WTC11 (cell line): Measurements from ENCODE around the gene MTOR. TPM values are rescaled to one million over a fixed set of nuclear protein-coding genes. Genes with fewer than 3 reads are reported as not detected.

Experiments used
- ATAC-seq: fragments of 200-7000 bp; cut with Tn5 transposase; 2 replicates; pipeline ENCODE4 v1.10.0; 2021; ENCODE audit warnings: mild to moderate bottlenecking, moderate library complexity
- CTCF ChIA-PET: fragments of 300-600 bp; sonication (Branson Sonifier 250); formaldehyde crosslinking; loops from one replicate; lab custom pipeline; 2021; ENCODE audit warnings: antibody characterized with exemption; lab: Charles Lee
- POLR2A ChIA-PET: fragments of 350-600 bp; sonication (Branson Sonifier 250); formaldehyde crosslinking; loops from one replicate; lab custom pipeline; 2021; ENCODE audit warnings: antibody characterized with exemption; lab: Charles Lee
- DNase-seq: peaks from one replicate; pipeline ENCODE4 v3.0.0; 2021; ENCODE audit warnings: low spot score
- H3K27ac Mint-ChIP-seq: 2 replicates; pipeline ENCODE4 v1.8.0; 2021; ENCODE audit warnings: mixed read lengths
- H3K27me3 Mint-ChIP-seq: 2 replicates; pipeline ENCODE4 v1.8.0; 2021; ENCODE audit warnings: low read depth, mild to moderate bottlenecking, moderate library complexity, mixed read lengths
- H3K36me3 Mint-ChIP-seq: 2 replicates; pipeline ENCODE4 v1.8.0; 2021; ENCODE audit warnings: mixed read lengths
- H3K4me1 Mint-ChIP-seq: 2 replicates; pipeline ENCODE4 v1.8.0; 2022; ENCODE audit warnings: mixed read lengths
- H3K4me3 Mint-ChIP-seq: 2 replicates; pipeline ENCODE4 v1.8.0; 2021; ENCODE audit warnings: mild to moderate bottlenecking, moderate library complexity, mixed read lengths
- H3K9me3 Mint-ChIP-seq: 2 replicates; pipeline ENCODE4 v1.8.0; 2021; ENCODE audit warnings: mixed read lengths
- ATF1 ChIP-seq: sonication (generic); formaldehyde crosslinking; IDR thresholded peaks from 2 replicates; pipeline ENCODE4 v1.8.1; 2023; ENCODE audit warnings: mild to moderate bottlenecking, moderate library complexity, missing genetic modification reagents
- CREM ChIP-seq: sonication (generic); formaldehyde crosslinking; IDR thresholded peaks from 2 replicates; pipeline ENCODE4 v1.8.1; 2022; ENCODE audit warnings: mild to moderate bottlenecking, missing genetic modification reagents, moderate library complexity
- GABPB1 ChIP-seq: sonication (generic); formaldehyde crosslinking; IDR thresholded peaks from 2 replicates; pipeline ENCODE4 v1.8.1; 2023; ENCODE audit warnings: mild to moderate bottlenecking, missing genetic modification reagents
- JUN ChIP-seq: sonication (generic); formaldehyde crosslinking; IDR thresholded peaks from 2 replicates; pipeline ENCODE4 v1.8.0; 2023; ENCODE audit warnings: mild to moderate bottlenecking, missing genetic modification reagents
- NR1H2 ChIP-seq: sonication (generic); formaldehyde crosslinking; IDR thresholded peaks from 2 replicates; pipeline ENCODE4 v1.9.0; 2021; ENCODE audit warnings: mild to moderate bottlenecking, moderate library complexity, missing genetic modification reagents
- NR2C2 ChIP-seq: sonication (generic); formaldehyde crosslinking; IDR thresholded peaks from 2 replicates; pipeline ENCODE4 v1.8.0; 2022; ENCODE audit warnings: mild to moderate bottlenecking, missing genetic modification reagents
- RORB ChIP-seq: fragments of 250-450 bp; sonication (Bioruptor Pico); IDR thresholded peaks from 2 replicates; pipeline ENCODE4 v1.9.0; 2021; ENCODE audit warnings: mild to moderate bottlenecking
- SMAD3 ChIP-seq: sonication (generic); formaldehyde crosslinking; IDR thresholded peaks from 2 replicates; pipeline ENCODE4 v1.8.0; 2022; ENCODE audit warnings: missing genetic modification reagents, mild to moderate bottlenecking, borderline replicate concordance
- SP1 ChIP-seq: sonication (generic); formaldehyde crosslinking; conservative IDR thresholded peaks from 2 replicates; pipeline ENCODE4 v1.8.1; 2022; ENCODE audit warnings: missing genetic modification reagents
- ZBTB21 ChIP-seq: sonication (generic); formaldehyde crosslinking; IDR thresholded peaks from 2 replicates; pipeline ENCODE4 v1.8.1; 2023; ENCODE audit warnings: mild to moderate bottlenecking, missing genetic modification reagents, borderline replicate concordance
- ZNF396 ChIP-seq: fragments of 250-450 bp; sonication (Bioruptor Pico); IDR thresholded peaks from 2 replicates; pipeline ENCODE4 v1.8.0; 2021; ENCODE audit warnings: mild to moderate bottlenecking, moderate library complexity, borderline replicate concordance
- ZNF416 ChIP-seq: fragments of 250-450 bp; sonication (Bioruptor Pico); IDR thresholded peaks from 2 replicates; pipeline ENCODE4 v1.9.0; 2021; ENCODE audit warnings: mild to moderate bottlenecking, inconsistent platforms
- total RNA-seq: library from RNA; stranded (reverse); gene quantifications from 3 replicates; pipeline ENCODE4 v1.2.3, GENCODE V29; 2021
- TF ChIP-seq, protein P1 (sequence below): fragments of 250-450 bp; sonication (Bioruptor Pico); IDR thresholded peaks from 2 replicates; pipeline ENCODE4 v1.8.0; 2021; ENCODE audit warnings: mild to moderate bottlenecking
- TF ChIP-seq, protein P2 (sequence below): sonication (generic); formaldehyde crosslinking; IDR thresholded peaks from 2 replicates; pipeline ENCODE4 v1.8.0; 2022; ENCODE audit warnings: mild to moderate bottlenecking, missing genetic modification reagents
- TF ChIP-seq, protein P3 (sequence below): sonication (generic); formaldehyde crosslinking; conservative IDR thresholded peaks from 2 replicates; pipeline ENCODE4 v1.8.1; 2022; ENCODE audit warnings: mild to moderate bottlenecking, missing genetic modification reagents
- TF ChIP-seq, protein P4 (sequence below): sonication (generic); formaldehyde crosslinking; IDR thresholded peaks from 2 replicates; pipeline ENCODE4 v1.8.1; 2022; ENCODE audit warnings: low read depth, mild to moderate bottlenecking, moderate library complexity, missing genetic modification reagents, borderline replicate concordance
- TF ChIP-seq, protein P5 (sequence below): sonication (generic); formaldehyde crosslinking; IDR thresholded peaks from 2 replicates; pipeline ENCODE4 v1.8.0; 2022; ENCODE audit warnings: mild to moderate bottlenecking, missing genetic modification reagents
- TF ChIP-seq, protein P6 (sequence below): fragments of 250-450 bp; sonication (Bioruptor Pico); conservative IDR thresholded peaks from 2 replicates; pipeline ENCODE4 v1.9.0; 2021; ENCODE audit warnings: mild to moderate bottlenecking
- TF ChIP-seq, protein P7 (sequence below): sonication (generic); formaldehyde crosslinking; IDR thresholded peaks from 2 replicates; pipeline ENCODE4 v1.8.1; 2022; ENCODE audit warnings: low read depth, missing genetic modification reagents, borderline replicate concordance

MTOR gene
- total RNA-seq, 1 experiment from 2014 or later: 65.0 TPM

DNA sequence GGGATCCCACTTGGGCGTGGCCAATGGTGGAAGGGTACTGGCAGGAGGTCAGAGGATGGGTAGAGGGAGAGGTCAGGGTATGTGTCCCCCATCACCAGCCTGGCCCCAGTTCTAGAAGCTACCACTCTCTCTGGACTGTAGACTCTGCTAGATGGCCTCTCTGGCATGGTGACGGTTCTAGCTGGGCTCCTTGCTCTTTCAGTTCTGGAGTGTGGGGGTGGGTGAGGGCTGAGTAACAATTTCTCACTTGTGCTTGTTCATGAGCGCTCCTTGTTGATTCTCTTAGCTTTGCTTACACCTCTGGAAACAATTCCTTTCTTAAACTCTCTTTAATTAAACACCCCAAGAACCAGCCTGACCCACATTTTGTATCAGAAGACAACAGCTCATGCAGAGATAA, 137.4 kb downstream of the MTOR start:
- POLR2A ChIA-PET: interaction anchor here (0.5 kb wide), 1 partner anchor 39 kb away, joined by 6 read pairs; no protein-coding TSS in a partner anchor
- Mint-ChIP-seq H3K27me3 (no peaks in the 10 kb centered on the region), H3K4me1 (no peaks in the 10 kb centered on the region), H3K9me3 (no peaks in the 10 kb centered on the region), H3K27ac (no peak overlapping the region), H3K36me3 (peaks cover 65% of the 10 kb centered on the region), H3K4me3 (no peak overlapping the region)
- ATAC-seq (no peak), DNase-seq (no peak)
- TF ChIP-seq GABPB1 (CRISPR knock-in tag) (no peak), NR2C2 (no peak), CREM (CRISPR knock-in tag) (no peak), ATF1 (CRISPR knock-in tag) (no peak), SP1 (CRISPR knock-in tag) (no peak), ZBTB21 (CRISPR knock-in tag) (no peak), ZNF416 (CRISPR knock-in tag) (no peak), SMAD3 (CRISPR knock-in tag) (no peak), RORB (CRISPR knock-in tag) (no peak), ZNF396 (CRISPR knock-in tag) (no peak), NR1H2 (CRISPR knock-in tag) (no peak), JUN (CRISPR knock-in tag) (no peak)
- TF ChIP-seq, protein P1, sequence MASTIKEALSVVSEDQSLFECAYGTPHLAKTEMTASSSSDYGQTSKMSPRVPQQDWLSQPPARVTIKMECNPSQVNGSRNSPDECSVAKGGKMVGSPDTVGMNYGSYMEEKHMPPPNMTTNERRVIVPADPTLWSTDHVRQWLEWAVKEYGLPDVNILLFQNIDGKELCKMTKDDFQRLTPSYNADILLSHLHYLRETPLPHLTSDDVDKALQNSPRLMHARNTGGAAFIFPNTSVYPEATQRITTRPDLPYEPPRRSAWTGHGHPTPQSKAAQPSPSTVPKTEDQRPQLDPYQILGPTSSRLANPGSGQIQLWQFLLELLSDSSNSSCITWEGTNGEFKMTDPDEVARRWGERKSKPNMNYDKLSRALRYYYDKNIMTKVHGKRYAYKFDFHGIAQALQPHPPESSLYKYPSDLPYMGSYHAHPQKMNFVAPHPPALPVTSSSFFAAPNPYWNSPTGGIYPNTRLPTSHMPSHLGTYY: no peak
- TF ChIP-seq, protein P2, sequence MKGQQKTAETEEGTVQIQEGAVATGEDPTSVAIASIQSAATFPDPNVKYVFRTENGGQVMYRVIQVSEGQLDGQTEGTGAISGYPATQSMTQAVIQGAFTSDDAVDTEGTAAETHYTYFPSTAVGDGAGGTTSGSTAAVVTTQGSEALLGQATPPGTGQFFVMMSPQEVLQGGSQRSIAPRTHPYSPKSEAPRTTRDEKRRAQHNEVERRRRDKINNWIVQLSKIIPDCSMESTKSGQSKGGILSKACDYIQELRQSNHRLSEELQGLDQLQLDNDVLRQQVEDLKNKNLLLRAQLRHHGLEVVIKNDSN (CRISPR knock-in tag): no peak
- TF ChIP-seq, protein P3, sequence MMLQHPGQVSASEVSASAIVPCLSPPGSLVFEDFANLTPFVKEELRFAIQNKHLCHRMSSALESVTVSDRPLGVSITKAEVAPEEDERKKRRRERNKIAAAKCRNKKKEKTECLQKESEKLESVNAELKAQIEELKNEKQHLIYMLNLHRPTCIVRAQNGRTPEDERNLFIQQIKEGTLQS (CRISPR knock-in tag): no peak
- TF ChIP-seq, protein P4, sequence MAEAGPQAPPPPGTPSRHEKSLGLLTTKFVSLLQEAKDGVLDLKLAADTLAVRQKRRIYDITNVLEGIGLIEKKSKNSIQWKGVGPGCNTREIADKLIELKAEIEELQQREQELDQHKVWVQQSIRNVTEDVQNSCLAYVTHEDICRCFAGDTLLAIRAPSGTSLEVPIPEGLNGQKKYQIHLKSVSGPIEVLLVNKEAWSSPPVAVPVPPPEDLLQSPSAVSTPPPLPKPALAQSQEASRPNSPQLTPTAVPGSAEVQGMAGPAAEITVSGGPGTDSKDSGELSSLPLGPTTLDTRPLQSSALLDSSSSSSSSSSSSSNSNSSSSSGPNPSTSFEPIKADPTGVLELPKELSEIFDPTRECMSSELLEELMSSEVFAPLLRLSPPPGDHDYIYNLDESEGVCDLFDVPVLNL: no peak
- TF ChIP-seq, protein P5, sequence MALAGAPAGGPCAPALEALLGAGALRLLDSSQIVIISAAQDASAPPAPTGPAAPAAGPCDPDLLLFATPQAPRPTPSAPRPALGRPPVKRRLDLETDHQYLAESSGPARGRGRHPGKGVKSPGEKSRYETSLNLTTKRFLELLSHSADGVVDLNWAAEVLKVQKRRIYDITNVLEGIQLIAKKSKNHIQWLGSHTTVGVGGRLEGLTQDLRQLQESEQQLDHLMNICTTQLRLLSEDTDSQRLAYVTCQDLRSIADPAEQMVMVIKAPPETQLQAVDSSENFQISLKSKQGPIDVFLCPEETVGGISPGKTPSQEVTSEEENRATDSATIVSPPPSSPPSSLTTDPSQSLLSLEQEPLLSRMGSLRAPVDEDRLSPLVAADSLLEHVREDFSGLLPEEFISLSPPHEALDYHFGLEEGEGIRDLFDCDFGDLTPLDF (CRISPR knock-in tag): no peak
- TF ChIP-seq, protein P6, sequence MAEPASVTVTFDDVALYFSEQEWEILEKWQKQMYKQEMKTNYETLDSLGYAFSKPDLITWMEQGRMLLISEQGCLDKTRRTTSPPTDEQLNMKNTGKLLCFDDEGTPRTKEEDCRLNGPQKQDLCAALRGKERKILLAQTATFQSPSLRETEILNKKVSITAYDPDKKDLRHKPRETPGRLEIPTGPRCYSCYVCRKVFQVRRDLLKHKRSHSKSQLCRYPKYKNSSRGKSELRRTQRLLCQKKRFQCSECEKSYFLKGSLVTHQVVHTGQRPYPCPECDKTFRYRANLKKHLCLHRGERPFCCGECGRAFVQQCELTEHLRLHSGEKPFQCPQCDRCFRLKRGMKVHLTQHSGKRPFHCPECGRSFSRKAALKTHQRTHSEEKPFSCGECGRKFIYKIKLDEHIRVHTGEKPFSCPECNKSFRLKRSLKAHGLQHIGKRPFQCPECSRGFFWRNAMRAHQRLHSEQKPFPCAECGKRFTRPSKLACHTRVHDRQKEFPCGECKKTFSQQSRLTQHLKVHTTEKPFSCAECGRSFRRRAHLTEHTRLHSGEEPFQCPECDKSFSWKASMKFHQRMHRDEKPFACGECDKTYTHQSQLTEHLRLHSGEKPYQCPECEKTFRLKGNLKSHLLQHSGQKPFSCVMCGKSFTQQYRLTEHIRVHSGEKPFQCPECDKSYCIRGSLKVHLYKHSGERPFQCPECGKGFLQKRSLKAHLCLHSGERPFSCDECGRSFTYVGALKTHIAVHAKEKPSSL (CRISPR knock-in tag): no peak
- TF ChIP-seq, protein P7, sequence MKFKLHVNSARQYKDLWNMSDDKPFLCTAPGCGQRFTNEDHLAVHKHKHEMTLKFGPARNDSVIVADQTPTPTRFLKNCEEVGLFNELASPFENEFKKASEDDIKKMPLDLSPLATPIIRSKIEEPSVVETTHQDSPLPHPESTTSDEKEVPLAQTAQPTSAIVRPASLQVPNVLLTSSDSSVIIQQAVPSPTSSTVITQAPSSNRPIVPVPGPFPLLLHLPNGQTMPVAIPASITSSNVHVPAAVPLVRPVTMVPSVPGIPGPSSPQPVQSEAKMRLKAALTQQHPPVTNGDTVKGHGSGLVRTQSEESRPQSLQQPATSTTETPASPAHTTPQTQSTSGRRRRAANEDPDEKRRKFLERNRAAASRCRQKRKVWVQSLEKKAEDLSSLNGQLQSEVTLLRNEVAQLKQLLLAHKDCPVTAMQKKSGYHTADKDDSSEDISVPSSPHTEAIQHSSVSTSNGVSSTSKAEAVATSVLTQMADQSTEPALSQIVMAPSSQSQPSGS (CRISPR knock-in tag): no peak
- CTCF ChIA-PET: no interaction called here
